Stimulated activated CD4-positive, alpha-beta T cell treated with anti-CD3 and anti-CD28 coated beads, Interleukin-2, amount 100 ng/mL, for 48 hours (primary cell): ENCODE data around the gene AMD1.
"Not testable (repeated sequence)": the region's sequence is repeated elsewhere in the genome, so short reads cannot be mapped to it uniquely, and the experiment has no call there.

Experiments
- DNase-seq, 2 donors: peaks; one replicate each; pipeline ENCODE4 v3.0.0-alpha.2; 2020

The AMD1 gene

GRCh38 chr6:110878751-110879522 lies 4.4 kb downstream of the AMD1 start:
- peak in 1 of 2 donors; percentile 19 for DNase-seq

GRCh38 chr6:110880651-110881050 lies 6.1 kb downstream of the AMD1 start:
- DNase-seq: no peak

GRCh38 chr6:110881546-110882273 lies 7.1 kb downstream of the AMD1 start:
- no peak for DNase-seq

- DNase-seq: no peak
Measured at GRCh38 chr6:110882274-110882619, 7.7 kb downstream of the AMD1 start.

- DNase-seq: no peak
Measured at GRCh38 chr6:110882824-110883554, 8.4 kb downstream of the AMD1 start.

- DNase-seq: no peak
Measured at GRCh38 chr6:110884321-110884720, 9.7 kb downstream of the AMD1 start.

GRCh38 chr6:110885526-110885925 lies 10.9 kb downstream of the AMD1 start:
- no peak for DNase-seq

- DNase-seq: no peak
Measured at GRCh38 chr6:110886555-110887167, 12.1 kb downstream of the AMD1 start.

- no peak for DNase-seq
Measured at GRCh38 chr6:110890288-110890687, 15.7 kb downstream of the AMD1 start.

- no peak for DNase-seq
Measured at GRCh38 chr6:110895907-110896608, 21.5 kb downstream of the AMD1 start.

GRCh38 chr6:110897433-110897832 lies 22.8 kb downstream of the AMD1 start:
- no peak for DNase-seq

GRCh38 chr6:110898111-110898510 lies 23.5 kb downstream of the AMD1 start:
- no peak for DNase-seq

GRCh38 chr6:110900028-110900598 lies 25.5 kb downstream of the AMD1 start:
- DNase-seq: no peak

- not testable (repeated sequence) for DNase-seq
Measured at GRCh38 chr6:110901601-110902000, 27.0 kb downstream of the AMD1 start.

- DNase-seq: no peak
Measured at GRCh38 chr6:110902091-110902490, 27.5 kb downstream of the AMD1 start.

GRCh38 chr6:110906273-110906672 lies 31.7 kb downstream of the AMD1 start:
- not testable (repeated sequence) for DNase-seq

- DNase-seq: no peak
Measured at GRCh38 chr6:110930781-110931180, 56.2 kb downstream of the AMD1 start.

GRCh38 chr6:110933912-110934311 lies 59.3 kb downstream of the AMD1 start:
- no peak for DNase-seq

GRCh38 chr6:110934381-110934898 lies 59.9 kb downstream of the AMD1 start:
- no peak for DNase-seq

GRCh38 chr6:110935171-110935570 lies 60.6 kb downstream of the AMD1 start:
- no peak for DNase-seq

GRCh38 chr6:110938171-110938570 lies 63.6 kb downstream of the AMD1 start:
- no peak for DNase-seq
